IPS DF 4.7 (cell line): ENCODE measurements around the gene TMEM91.
"Not testable (repeated sequence)": the region's sequence is repeated elsewhere in the genome, so short reads cannot be mapped to it uniquely, and the experiment has no call there.

Experiments used
- DNase-seq: peaks from one replicate; pipeline ENCODE4 v3.0.0-alpha.2; 2013; ENCODE audit warnings: low spot score; ENCODE audit errors: extremely low read depth

TMEM91 gene

DNA sequence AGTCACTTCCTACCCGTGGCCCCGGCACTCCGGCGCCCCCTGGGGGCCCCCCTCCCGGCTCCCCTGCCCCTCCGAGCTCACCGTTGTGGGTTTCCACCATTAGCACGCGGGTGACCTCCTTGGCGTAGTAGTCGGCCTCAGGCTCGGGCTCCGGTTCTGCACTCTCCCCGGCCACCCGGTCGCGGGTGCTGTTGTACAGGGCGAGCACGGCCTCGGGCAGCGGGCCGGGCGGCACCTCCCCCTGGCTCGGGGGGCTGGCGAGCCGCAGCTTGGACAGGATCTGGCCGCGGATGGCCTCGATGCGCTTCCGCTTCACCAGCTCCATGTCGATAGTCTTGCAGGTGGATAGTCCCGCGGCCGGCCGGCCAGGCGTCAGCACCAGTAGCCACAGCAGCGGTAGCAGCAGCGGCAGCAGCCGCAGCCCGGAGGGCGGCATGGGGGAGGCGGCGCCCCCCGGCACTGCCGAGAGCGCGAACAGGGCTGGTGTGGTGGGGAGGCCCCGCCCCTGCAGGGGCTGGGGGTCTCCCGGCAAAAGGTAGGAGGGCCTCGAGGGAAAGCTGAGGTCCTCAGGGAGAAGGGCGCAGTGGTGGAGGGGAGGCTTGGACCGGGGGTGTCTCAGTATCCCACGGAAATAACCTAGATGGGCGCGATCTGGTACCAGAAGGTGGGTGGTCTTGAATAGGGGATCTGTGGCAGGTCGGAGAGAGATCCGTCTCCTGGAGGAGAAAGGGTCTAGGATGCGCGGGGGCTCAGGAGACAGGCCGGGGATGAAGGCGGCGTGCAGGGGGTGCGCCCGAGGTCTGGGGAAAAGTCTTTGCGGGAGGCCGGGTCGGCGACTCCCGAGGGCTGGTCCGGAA lies 23.5 kb upstream of the TMEM91 start:
- no peak for DNase-seq

DNA sequence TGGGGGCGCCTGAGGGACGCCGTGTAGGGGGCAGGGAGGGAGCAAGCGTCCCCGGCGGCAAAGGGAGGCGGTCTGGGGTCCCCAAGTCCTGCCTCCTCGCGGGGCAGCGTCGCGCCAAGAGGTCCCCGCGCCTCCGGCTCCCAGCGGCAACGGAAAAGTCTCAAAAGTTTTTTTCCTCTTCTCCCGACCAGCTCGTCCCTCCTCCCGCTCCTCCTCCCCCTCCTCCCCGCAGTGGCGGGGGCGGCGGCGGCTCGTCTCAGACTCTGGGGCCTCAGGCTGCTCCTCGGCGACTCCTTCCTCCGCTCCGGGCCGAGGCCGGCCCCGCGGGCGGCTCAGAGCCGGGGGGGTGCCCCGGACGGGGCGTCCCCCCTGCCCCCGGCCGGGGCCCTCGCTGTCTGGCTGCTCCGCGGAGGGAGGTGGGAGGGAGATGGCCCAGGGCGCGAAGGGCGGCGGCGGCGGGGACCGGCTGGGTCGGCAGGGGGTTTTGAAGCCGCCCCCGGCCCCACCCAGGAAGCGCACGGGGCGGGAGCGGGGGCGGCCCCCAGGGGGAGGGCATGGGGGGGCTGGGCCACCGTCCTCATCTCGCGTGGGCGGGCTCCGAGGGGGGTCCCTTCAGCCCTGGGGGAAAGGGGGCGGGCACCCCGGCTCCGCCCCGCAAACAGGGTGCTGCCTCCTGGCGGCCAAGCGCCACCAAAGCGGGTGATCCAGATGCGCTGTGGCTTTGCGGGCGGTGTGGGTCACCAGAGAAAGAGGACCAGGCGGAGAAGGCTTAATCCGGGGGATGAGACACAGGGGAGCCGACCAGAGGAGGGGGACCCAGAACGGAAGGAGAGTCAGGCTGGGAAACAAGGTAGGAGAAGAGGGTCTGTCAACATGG lies 22.6 kb upstream of the TMEM91 start, which contains the start of gene TGFB1:
TSS of gene TGFB1 (minus strand) at position 457 of the 877 bp plus-strand sequence. CDS start 878 bp downstream, outside the sequence.
- DNase-seq: no peak

DNA sequence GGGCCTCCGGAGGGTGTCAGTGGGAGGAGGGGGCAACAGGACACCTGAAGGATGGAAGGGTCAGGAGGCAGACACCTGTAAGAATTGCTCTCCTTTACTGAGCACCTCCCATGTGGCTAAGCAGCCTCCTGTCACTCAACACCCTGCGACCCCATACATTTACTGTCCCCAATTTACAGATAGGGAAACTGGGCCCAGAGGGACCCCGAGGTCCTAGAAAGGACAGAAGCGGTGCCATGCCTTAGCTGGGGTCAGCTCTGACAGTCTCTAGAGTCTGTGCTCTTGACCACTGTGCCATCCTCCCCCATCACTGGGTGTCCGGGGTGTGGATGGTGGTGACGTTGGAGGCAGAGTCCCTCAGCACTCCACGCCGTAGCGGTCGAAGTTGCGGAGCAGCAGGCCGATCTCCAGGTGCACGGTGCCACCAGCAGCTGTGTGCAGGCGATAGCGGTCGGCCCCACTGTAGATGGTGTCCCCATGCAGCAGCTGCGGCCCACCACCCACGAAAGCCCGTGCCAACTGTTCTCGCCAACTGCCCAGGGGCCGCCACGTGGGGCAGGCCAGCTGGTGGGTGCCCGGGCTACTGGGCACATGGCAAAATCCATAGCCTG lies 21.9 kb upstream of the TMEM91 start:
- DNase-seq: no peak

DNA sequence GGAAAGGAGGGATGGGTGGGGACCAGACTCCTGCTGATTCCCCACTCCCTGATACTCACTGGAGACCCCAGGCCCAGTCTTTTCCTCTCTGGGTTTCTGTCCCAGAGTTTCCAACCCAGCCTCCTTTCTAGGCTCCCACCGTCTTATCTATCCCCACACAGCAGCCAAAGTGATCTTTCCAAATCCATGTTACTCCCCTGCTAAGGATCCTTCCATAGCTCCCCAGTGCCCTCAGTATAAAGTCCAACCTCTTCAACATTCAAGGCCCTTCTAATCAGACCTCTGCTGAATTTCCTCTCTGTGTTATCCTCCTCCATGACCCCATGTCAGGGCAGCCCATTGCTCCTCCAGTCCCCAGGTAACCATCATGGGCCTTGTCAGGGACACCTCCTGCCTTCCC lies 21.3 kb upstream of the TMEM91 start:
- DNase-seq: no peak

DNA sequence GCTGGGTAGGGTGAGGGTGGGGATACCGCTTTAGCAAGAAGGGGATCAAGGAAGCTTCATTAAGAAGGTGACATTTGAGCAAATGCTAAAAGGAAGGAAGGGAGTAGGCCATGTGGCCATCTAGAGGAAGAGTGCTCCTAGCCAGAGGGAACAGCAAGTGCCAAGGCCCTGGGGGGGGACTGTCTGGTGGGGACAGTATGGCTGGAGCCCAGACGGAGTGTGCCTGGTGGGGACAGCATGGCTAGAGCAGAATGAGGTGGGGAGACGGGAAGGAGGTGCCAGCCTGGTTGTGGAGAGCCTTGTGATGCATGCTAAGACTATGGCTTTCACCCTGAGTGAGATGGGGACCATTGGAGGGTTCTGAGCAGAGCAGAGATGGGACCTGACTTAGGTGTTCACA lies 20.5 kb upstream of the TMEM91 start:
- DNase-seq: no peak

DNA sequence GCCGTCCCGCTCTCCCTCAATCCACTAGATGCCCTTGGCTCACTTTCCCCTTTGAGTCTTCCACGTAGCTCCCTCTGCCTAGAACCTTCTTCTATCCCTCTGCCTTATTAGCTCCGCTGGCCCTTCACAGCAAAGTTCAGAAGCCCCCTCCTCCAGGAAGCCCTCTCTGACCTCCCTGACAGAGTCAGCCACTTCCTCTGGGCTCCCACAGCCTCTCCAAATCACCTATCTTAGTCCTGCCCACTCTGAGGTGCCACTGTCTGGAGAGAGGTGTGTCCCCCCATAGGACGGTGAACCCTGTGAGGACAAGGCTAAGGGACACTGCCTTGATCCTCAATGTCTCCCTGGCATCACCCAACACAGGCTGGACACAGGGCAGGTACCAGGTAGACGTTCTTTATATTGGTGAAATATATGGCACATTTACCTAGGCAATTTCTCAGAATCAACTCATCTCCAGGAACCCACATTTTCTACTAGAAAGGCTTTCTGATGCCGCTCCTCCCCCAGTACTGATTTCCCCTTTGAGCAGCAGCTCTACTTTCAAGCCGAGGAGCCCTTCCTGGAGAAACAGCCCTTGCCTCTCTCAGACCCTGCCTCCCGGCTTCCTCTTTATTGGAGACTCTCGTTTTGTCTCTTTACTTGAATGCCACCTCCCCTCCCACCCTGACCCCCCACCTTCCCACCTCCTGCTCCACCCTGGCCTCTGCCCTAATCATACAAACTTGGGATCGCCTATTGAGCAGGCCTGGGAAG lies 19.2 kb upstream of the TMEM91 start:
- no peak for DNase-seq

DNA sequence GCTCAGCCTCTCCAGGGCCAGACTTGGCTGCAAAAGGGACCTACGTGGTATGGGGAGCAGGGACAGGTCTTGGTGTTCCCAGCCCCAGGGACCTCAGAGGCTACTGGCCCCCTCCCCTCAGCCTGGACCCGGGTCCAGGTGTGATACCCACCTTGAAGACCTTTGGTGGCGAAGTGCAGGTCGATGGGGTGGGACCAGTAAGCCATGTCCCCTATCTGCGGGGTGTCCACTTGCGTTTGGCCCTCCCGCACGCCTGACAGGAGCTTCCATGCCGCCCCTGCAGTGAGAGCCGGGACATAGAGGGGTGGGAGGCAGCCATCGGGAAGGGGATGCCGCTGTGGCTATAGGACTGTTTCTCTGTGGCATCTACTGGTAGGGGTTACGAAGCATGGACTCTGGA lies 18.6 kb upstream of the TMEM91 start:
- DNase-seq: no peak

DNA sequence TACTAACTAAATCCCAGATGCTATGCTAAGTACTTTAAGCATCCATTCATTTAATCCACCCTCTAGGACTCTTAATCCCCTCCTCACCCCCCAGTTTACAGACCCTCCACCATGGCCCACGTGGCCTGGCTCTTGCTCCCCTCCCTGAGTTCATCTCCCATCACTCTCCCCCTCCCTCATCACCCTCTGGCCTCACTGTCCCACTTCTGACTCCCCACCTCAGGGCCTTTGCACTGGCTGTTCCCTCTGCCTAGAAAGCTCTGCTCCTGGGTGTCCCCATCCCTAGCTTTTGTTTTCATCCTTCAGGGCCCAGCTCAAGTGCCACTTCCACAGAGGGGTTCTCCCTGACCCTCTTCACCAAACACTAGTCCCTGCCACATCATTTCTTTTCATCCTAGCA lies 16.6 kb upstream of the TMEM91 start:
- no peak for DNase-seq

DNA sequence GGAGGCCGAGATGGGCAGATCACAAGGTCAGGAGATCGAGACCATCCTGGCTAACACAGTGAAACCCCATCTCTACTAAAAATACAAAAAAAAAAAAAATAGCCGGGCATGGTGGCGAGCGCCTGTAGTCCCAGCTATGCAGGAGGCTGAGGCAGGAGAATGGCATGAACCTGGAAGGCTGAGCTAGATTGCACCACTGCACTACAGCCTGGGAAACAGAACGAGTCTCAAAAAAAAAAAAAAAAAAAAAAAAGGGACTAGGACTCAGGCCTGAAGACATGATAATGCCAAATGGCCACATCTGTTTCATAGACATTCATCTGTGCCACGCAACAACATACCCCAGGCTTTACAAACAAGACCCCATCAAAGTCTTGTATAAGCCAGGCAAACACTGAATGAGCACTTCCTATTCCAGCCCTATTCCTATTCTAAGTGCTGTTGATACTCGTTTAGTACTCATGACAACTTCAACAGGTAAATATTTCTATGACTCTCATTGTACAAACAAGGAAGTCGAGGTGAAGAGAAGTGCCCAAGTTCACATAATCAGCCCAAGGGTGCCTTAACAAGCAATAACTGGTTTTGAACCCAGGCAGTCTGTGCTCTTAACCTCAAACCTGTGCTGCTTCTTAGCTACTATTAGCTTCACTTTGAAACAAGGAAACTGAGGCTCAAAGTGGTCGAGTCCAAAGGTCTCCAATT lies 14.0 kb upstream of the TMEM91 start:
- no peak for DNase-seq

DNA sequence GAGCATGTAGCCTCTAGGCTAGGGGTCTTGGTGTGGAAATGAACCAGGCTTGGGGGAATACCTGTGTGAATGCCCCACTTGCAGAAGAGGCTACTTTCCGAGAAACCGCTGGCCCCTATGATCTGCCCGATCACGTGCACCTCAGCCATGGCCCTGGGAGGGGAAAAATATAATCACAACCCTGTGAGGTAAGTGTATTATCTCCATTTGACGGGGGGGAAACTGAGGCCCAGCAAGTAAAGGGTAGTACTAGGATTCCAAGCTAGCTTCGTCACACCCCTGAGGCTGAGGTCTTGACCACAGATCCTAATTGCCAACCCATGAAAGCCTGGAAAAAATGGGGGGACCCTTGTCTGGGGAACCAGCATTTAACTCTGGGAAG lies 13.0 kb upstream of the TMEM91 start:
- DNase-seq: no peak

DNA sequence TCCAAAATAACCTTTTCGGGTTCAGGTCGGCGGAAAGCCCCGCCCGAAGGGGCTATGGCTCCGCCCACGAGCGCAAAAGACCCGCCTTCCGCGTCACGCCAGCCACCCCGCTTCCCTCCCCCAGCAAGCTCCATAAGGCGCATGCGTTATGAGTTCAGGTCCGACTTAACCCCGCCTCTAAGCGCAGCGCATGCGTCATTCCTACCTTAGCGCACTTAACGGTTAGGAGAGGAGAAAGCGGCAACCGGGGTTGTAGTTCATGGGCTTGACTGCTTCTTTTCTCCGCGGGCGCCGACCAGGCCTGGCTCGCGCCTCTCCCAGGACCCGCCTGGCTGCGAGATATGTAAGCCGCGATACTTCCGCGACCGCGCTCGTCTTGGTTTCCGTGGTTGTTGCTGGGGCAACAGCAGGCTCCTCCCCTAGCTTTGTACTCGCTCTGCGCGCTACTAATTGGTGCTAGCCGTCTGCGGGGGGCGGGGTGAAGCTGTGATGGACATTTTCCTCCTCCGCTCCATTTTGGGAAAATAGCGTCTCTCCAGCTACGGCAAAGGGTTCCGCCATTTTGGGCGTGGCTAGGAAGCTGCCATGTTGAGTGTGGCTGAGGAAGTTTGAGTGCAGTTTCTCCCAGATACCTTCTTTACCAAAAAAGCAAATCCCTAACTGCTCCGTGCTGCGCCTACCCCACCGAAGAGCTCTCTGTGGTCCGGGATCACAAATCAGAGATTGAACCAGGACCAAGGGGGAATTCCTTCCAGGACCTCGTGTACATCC lies 12.4 kb upstream of the TMEM91 start, which contains the start of gene B9D2:
TSS of gene B9D2 (minus strand) at position 397 of the 771 bp plus-strand sequence. CDS start 630 bp downstream, outside the sequence.
- DNase-seq: peak; percentile 96

DNA sequence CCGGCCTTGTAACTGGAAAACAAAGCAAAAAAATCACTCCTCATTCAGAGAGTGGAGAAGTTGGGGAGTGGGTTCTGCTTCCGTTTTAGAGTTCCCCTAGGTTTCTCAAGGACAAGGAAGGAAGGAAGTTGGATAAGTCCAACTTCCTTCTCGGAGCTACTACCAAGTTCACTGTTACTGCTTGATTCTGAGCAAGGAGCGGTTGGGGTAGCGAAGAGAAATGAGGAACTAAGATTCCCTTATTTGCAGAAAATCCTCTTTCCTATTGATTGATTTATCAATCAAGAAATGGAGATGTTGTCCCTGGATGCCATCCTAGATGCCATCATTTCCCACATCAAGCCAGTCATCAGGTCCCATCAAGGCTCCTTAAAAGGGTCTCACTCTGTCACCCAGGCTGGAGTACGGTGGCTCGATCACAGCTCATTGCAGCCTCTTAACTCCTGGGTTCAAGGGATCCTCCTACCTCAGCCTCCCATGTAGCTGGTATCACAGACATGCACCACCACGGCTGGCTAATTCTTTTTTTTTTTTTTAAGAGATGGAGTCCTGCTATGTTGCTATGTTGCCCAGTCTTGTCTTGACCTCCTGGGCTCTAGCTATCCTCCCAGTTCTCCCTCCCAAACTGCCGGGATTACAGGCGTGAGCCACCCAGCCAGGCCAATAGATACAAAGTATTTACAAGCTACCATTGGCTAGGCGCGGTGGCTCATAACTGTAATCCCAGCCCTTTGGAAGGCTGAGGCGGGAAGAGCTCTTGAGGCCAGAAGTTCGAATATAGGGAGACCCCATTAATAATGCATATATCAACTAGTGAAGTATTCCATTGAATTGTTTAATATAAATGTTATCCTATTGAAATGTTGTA lies 11.6 kb upstream of the TMEM91 start:
- no peak for DNase-seq

DNA sequence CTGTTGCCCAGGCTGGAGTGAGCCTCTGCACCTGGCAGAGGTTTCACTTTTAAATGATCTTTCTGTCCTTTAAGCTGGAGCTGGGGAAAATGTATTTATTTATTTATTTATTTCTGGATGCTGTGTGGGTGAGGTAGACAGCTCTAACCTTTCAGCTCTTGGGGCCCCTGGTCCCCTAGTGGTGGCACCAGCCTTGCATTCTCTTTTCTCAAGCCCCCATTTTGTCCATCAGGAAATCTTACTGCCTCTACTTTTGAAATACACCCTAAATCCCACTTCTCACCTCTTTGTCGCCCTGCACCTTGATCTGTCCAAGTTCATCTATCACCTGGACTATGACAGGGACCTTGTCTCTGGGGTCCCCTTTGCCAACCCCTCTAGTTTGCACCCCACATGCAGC lies 10.2 kb upstream of the TMEM91 start:
- no peak for DNase-seq

DNA sequence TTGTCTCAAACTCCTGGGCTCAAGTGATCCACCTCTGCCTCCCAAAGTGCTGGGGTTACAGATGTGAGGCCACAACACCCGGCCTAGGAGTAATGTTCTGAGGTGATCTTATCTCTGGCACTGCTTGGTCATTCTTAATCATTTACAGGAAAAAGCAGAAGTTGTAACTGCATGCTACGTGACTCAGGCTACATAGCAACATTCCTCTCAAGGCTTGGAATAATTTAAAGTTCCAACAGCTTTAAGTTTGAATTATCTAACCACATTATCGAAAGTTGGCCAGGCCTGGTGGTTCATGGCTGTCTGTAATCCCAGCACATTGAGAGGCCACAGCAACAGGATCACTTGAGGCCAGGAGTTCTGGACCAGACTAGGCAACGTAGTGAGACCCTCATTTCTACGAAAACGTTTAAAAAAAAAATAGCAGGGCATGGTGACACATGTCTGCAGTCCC lies 8.5 kb upstream of the TMEM91 start:
- DNase-seq: no peak

DNA sequence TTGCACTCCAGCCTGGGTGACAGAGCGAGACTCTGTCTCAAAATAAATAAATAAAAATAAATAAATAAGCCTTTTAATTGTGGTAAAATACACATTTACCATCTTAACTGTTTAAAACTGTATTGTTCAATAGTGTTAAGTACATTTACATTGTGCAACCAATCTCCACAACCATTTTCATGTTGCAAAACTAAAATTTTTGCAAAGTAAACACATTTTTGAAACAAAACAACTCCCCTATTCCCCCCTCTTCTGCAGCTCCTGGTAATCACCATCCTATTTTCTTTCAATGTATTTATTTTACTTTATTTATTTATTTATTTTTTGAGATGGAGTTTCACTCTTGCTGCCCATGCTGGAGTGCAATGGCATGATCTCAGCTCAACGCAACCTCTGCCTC lies 6.6 kb upstream of the TMEM91 start:
- DNase-seq: no peak

DNA sequence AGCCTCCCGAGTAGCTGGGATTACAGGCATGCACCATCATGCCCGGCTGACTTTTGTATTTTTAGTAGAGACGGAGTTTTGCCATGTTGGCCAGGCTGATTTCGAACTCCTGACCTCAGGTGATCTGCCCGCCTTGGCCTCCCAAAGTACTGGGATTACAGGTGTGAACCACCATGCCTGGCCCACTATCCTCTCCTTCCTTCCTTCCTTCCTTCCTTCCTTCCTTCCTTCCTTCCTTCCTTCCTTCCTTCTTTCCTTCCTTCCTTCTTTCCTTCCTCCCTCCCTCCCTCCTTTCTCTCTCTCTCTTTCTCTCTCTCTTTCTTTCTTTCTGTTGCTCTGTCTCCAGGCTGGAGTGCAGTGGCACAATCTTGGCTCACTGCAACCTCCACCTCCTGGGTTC lies 5.2 kb upstream of the TMEM91 start:
- not testable (repeated sequence) for DNase-seq

DNA sequence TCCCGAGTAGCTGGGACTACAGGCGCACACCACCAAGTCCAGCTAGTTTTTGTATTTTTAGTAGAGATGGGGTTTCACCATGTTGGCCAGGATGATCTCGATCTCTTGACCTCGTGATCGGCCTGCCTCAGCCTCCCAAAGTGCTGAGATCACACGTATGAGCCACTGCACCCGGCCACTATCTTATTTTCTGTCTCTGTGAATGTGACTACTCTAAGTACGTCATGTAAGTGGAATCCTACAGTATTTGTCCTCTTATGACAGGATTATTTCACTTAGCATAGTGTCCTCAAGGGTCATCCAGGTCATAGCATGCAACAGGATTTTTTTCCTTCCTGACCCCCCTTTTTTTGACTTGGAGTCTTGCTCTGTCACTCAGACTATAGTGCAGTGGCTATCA lies 4.8 kb upstream of the TMEM91 start:
- DNase-seq: no peak

DNA sequence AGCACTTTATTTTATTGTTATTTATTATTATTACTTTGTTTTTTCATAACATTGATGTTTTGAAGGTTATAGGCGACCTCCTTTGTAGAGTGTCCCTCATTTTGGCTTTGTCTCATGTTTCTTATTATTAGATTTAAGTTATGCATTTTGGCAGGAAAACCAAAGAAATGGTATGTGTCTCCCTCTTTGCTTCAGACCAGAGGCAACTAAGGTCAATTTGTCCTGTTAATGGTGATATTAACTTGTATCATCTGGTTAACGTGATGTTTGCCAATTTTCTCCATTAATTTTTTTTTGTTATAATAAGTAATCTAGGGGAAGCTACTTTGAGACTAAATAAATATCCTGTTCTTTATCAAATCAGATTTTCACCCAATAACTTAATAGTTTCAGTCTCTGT lies 3.8 kb upstream of the TMEM91 start:
- DNase-seq: no peak

DNA sequence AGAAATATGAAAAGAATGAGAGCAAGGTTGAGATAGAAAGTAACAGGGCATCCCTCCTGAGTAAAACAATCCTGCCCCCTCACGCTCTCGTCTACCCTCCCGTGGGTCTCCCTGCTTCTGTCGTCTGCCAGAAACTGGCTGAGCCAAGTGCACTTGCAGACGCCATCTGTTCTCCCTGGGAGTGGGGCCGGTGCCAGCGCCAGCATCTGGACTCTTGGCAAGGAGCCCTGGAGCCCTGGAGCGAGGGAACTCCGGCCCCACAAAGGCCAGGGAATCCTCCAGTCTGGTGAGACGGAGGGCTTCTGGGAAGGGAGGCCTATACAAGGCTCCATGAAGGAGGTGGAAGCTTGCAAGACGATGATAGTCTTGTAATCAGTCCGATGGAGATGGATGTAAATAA lies 2.3 kb upstream of the TMEM91 start:
- DNase-seq: no peak
